DND-41 (cell line): ENCODE measurements around the gene IFI44.

Source experiments
- ATAC-seq: fragments of 200-7000 bp; cut with Tn5 transposase; 3 replicates; pipeline ENCODE4 v1.9.1; 2021; ENCODE audit warnings: low read depth; ENCODE audit not compliant: insufficient read depth
- DNase-seq: peaks from one replicate; pipeline ENCODE4 v3.0.0-alpha.2; 2020
- H2AFZ ChIP-seq: 2 replicates; pipeline ENCODE4 v1.6.0; 2012; ENCODE audit warnings: low read depth, low read length
- H3K27ac ChIP-seq: 2 replicates; pipeline ENCODE4 v1.5.1; 2012; ENCODE audit warnings: low read length, inconsistent platforms
- H3K27me3 ChIP-seq: fragments of 200-600 bp; sonication (generic); 2 replicates; pipeline ENCODE4 v1.6.0; 2012; ENCODE audit warnings: low read length, mild to moderate bottlenecking, inconsistent platforms; ENCODE audit not compliant: insufficient read depth, poor library complexity
- H3K36me3 ChIP-seq: 2 replicates; pipeline ENCODE4 v1.5.1; 2012; ENCODE audit warnings: low read length, inconsistent platforms; ENCODE audit not compliant: insufficient read depth
- H3K4me1 ChIP-seq: 2 replicates; pipeline ENCODE4 v1.5.1; 2012; ENCODE audit warnings: mild to moderate bottlenecking, low read length; ENCODE audit not compliant: insufficient read depth
- H3K4me2 ChIP-seq: 2 replicates; pipeline ENCODE4 v1.6.0; 2012; ENCODE audit warnings: mild to moderate bottlenecking, moderate library complexity, low read length, inconsistent platforms; ENCODE audit not compliant: insufficient read depth
- H3K4me3 ChIP-seq, 2 experiments: fragments of 200-600 bp in 1 of 2; shearing (Covaris generic) in 1 of 2; 2 replicates each; pipeline ENCODE4 v1.5.1; 2012 to 2016; ENCODE audit warnings: inconsistent platforms in 2 of 2, low read length in 2 of 2, mild to moderate bottlenecking in 2 of 2, low read depth in 1 of 2, moderate library complexity in 1 of 2
- H3K79me2 ChIP-seq: 2 replicates; pipeline ENCODE4 v1.6.0; 2012; ENCODE audit warnings: low read length, inconsistent platforms; ENCODE audit not compliant: insufficient read depth
- H3K9ac ChIP-seq: 2 replicates; pipeline ENCODE4 v1.6.0; 2012; ENCODE audit warnings: low read depth, mild to moderate bottlenecking, inconsistent platforms, low read length, moderate library complexity
- H3K9me3 ChIP-seq: 2 replicates; pipeline ENCODE4 v1.5.1; 2012; ENCODE audit warnings: low read length, moderate library complexity, mild to moderate bottlenecking, inconsistent platforms; ENCODE audit not compliant: insufficient read depth, severe bottlenecking
- H4K20me1 ChIP-seq: 2 replicates; pipeline ENCODE4 v1.6.0; 2012; ENCODE audit warnings: low read length; ENCODE audit not compliant: insufficient read depth
- CTCF ChIP-seq: IDR thresholded peaks from 2 replicates; pipeline ENCODE4 v1.5.1; 2012; ENCODE audit warnings: borderline replicate concordance, low read length, moderate library complexity, mild to moderate bottlenecking; ENCODE audit not compliant: poor library complexity, severe bottlenecking; ENCODE audit errors: extremely low read depth
- EZH2 ChIP-seq: IDR thresholded peaks from 3 replicates; pipeline ENCODE4 v1.6.1; 2012; ENCODE audit warnings: borderline replicate concordance, low read depth, mild to moderate bottlenecking, moderate library complexity, low read length, inconsistent platforms; ENCODE audit not compliant: severe bottlenecking

IFI44 gene

GRCh38 chr1:78624035-78624434, 25.6 kb upstream of the IFI44 start:
- no peaks in the 10 kb centered on the region for H4K20me1 ChIP-seq
- DNase-seq (no peak), ATAC-seq (no peak)
- no peak overlapping the region for H3K9ac ChIP-seq
- H3K36me3 ChIP-seq, result no peaks in the 10 kb centered on the region
- no peak overlapping the region for H3K27ac ChIP-seq
- H3K79me2 ChIP-seq, result peaks cover 3% of the 10 kb centered on the region; the same call in 1 of the 2 replicates
- no peaks in the 10 kb centered on the region for H3K9me3 ChIP-seq
- no peak overlapping the region for H3K4me3 ChIP-seq
- TF ChIP-seq CTCF (no peak), EZH2 (no peak)
- H3K4me1 ChIP-seq, result peaks cover 31% of the 10 kb centered on the region
- H2AFZ ChIP-seq, result no peak overlapping the region
- H3K27me3 ChIP-seq, result no peaks in the 10 kb centered on the region
- no peak overlapping the region for H3K4me2 ChIP-seq

- peaks cover 2% of the 10 kb centered on the region; the same call in 1 of the 2 replicates for H3K79me2 ChIP-seq
- H3K27me3 ChIP-seq, result no peaks in the 10 kb centered on the region
- no peak overlapping the region for H3K9ac ChIP-seq
- H3K4me3 ChIP-seq, result no peak overlapping the region
- no peak for DNase-seq
- H3K36me3 ChIP-seq, result no peaks in the 10 kb centered on the region
- H2AFZ ChIP-seq, result no peak overlapping the region
- no peak overlapping the region for H3K27ac ChIP-seq
- TF ChIP-seq CTCF (no peak), EZH2 (no peak)
- no peaks in the 10 kb centered on the region for H3K9me3 ChIP-seq
- no peak overlapping the region for H3K4me2 ChIP-seq
- no peaks in the 10 kb centered on the region for H4K20me1 ChIP-seq
- no peak for ATAC-seq
- 0 out of 2 replicates have a peak, but pooled peaks cover 5% of the 10 kb centered on the region for H3K4me1 ChIP-seq
Measured at GRCh38 chr1:78627321-78627720, 22.3 kb upstream of the IFI44 start.

- Histone ChIP-seq H3K9me3 (no peaks in the 10 kb centered on the region), H3K4me3 (no peak overlapping the region), H3K79me2 (no peaks in the 10 kb centered on the region), H4K20me1 (no peaks in the 10 kb centered on the region), H3K9ac (no peak overlapping the region), H3K4me2 (no peak overlapping the region), H3K4me1 (no peaks in the 10 kb centered on the region), H2AFZ (no peak overlapping the region), H3K27ac (no peak overlapping the region), H3K36me3 (no peaks in the 10 kb centered on the region), H3K27me3 (no peaks in the 10 kb centered on the region)
- TF ChIP-seq CTCF, result no peak
- no peak for TF ChIP-seq EZH2
- ATAC-seq (no peak), DNase-seq (no peak)
Measured at GRCh38 chr1:78630600-78630999, 19.0 kb upstream of the IFI44 start.

GRCh38 chr1:78633209-78633608, 16.4 kb upstream of the IFI44 start:
- Histone ChIP-seq H4K20me1 (no peaks in the 10 kb centered on the region), H3K4me1 (no peaks in the 10 kb centered on the region), H3K79me2 (no peaks in the 10 kb centered on the region), H3K9me3 (no peaks in the 10 kb centered on the region), H3K4me3 (no peak overlapping the region), H3K4me2 (no peak overlapping the region), H3K9ac (no peak overlapping the region), H3K27ac (no peak overlapping the region), H3K36me3 (no peaks in the 10 kb centered on the region), H3K27me3 (no peaks in the 10 kb centered on the region), H2AFZ (no peak overlapping the region)
- no peak for ATAC-seq
- DNase-seq, result no peak
- no peak for TF ChIP-seq EZH2
- no peak for TF ChIP-seq CTCF
